RWPE2 (cell line): Measurements from ENCODE around the gene REP15.
A peak's percentile ranks its signal among the peaks of the same experiment; 100 is the strongest.
"Not testable (repeated sequence)": the region's sequence is repeated elsewhere in the genome, so short reads cannot be mapped to it uniquely, and the experiment has no call there.

Source experiments
- ATAC-seq: fragments of 200-7000 bp; cut with Tn5 transposase; 3 replicates; pipeline ENCODE4 v1.9.1; 2021; ENCODE audit warnings: low read depth
- DNase-seq: peaks from one replicate; pipeline ENCODE4 v3.0.0-alpha.2; 2020; ENCODE audit warnings: low spot score
- H3K27ac ChIP-seq: fragments of 450-650 bp; 2 replicates; pipeline ENCODE4 v1.5.1; 2017; ENCODE audit warnings: mild to moderate bottlenecking; ENCODE audit not compliant: poor library complexity, severe bottlenecking
- H3K27me3 ChIP-seq: fragments of 250-450 bp; sonication (Bioruptor Pico); 2 replicates; pipeline ENCODE4 v1.5.1; 2021; ENCODE audit warnings: mild to moderate bottlenecking, moderate library complexity; ENCODE audit not compliant: insufficient read depth, poor library complexity, severe bottlenecking
- H3K36me3 ChIP-seq: fragments of 250-450 bp; sonication (Bioruptor Pico); 2 replicates; pipeline ENCODE4 v1.5.1; 2020; ENCODE audit warnings: low read depth, mild to moderate bottlenecking, moderate library complexity
- H3K4me1 ChIP-seq: fragments of 250-450 bp; sonication (Bioruptor Pico); 2 replicates; pipeline ENCODE4 v1.5.1; 2021; ENCODE audit warnings: mild to moderate bottlenecking, moderate library complexity; ENCODE audit not compliant: insufficient read depth, poor library complexity, severe bottlenecking
- H3K4me3 ChIP-seq: fragments of 250-450 bp; sonication (Bioruptor Pico); 2 replicates; pipeline ENCODE4 v1.5.1; 2021; ENCODE audit warnings: mild to moderate bottlenecking, moderate library complexity; ENCODE audit not compliant: severe bottlenecking
- H3K9me3 ChIP-seq: fragments of 250-450 bp; sonication (Bioruptor Pico); 2 replicates; pipeline ENCODE4 v1.5.1; 2021; ENCODE audit warnings: mild to moderate bottlenecking, moderate library complexity; ENCODE audit not compliant: severe bottlenecking
- CTCF ChIP-seq: fragments of 450-650 bp; IDR thresholded peaks from one replicate; pipeline ENCODE4 v1.5.1; 2017; ENCODE audit warnings: mild to moderate bottlenecking, moderate library complexity; ENCODE audit not compliant: poor library complexity, severe bottlenecking

The REP15 gene

GRCh38 chr12:27696293-27696652, at the start of gene REP15:
Gene REP15, plus strand, starts transcription at chr12:27696447. Its CDS starts 116 bp downstream, at chr12:27696563.
- Histone ChIP-seq H3K4me1 (no peaks in the 10 kb centered on the region), H3K27ac (no peak within 1 kb of the TSS), H3K27me3 (no peaks in the 10 kb centered on the region), H3K36me3 (peaks cover 23% of the 10 kb centered on the region), H3K4me3 (no peak within 1 kb of the TSS), H3K9me3 (no peaks in the 10 kb centered on the region)
- no peak for TF ChIP-seq CTCF
- no peak for ATAC-seq
- DNase-seq: no peak

GRCh38 chr12:27650011-27650410, 46.2 kb upstream of the REP15 start:
- Histone ChIP-seq H3K27me3 (no peaks in the 10 kb centered on the region), H3K27ac (no peak overlapping the region), H3K9me3 (no peaks in the 10 kb centered on the region), H3K4me1 (no peaks in the 10 kb centered on the region), H3K4me3 (no peak overlapping the region), H3K36me3 (peaks cover 4% of the 10 kb centered on the region; the same call in 1 of the 2 replicates)
- DNase-seq (no peak), ATAC-seq (no peak)
- no peak for TF ChIP-seq CTCF

DNA sequence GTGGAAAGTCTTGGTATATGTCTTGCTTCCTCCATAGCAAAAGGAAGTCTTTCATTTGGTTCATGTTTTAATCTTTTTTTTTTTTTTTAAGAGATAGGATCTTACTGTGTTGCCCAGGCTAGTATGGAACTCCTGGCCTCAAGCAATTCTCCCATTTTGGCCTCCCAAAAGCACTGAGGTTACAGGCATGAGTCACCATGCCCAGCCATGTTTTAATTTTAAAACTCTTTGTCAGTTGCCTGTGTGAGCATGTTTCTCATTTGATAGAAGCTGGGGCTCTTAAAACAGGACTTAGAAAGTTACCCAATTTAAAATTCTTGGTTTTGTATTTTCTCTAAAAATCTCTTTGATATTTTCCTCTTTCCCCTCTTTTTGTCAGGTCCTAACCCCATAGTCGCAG, 45.0 kb upstream of the REP15 start:
- no peaks in the 10 kb centered on the region for H3K27me3 ChIP-seq
- no peak overlapping the region for H3K4me3 ChIP-seq
- peaks cover 4% of the 10 kb centered on the region; the same call in 1 of the 2 replicates for H3K36me3 ChIP-seq
- DNase-seq: no peak
- ATAC-seq: no peak
- TF ChIP-seq CTCF: no peak
- no peak overlapping the region for H3K27ac ChIP-seq
- no peaks in the 10 kb centered on the region for H3K4me1 ChIP-seq
- no peaks in the 10 kb centered on the region for H3K9me3 ChIP-seq

DNA sequence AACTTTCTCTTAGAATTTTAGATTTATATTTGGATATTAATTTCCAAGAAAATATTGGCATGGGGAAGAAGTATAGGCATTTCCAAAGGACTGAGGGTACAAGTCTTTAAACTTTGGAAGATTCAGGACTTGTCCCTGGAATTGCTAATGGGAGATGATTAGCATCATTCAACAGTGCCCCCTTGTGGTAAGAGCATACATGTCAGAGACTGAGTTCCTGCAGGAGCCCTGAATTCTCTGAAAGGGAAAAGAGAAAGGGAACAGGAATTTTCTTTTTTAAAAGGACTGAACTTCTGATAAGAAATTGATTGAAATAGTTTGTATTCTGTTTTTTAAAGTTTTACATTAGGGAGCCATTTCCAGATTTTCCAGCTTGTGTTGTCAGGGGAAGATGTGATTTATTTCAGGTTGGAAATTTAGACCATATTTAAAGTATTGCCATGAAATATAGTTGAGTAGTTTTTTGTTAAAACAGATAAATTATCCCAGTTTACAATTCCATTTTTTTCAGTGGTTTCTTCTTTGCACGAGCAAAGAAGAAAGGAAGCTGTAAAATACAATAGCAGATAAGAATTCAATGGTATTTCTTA, 44.0 kb upstream of the REP15 start:
- H3K27ac ChIP-seq: no peak overlapping the region
- H3K4me1 ChIP-seq: no peaks in the 10 kb centered on the region
- peak; percentile 79 for TF ChIP-seq CTCF
- no peaks in the 10 kb centered on the region for H3K9me3 ChIP-seq
- DNase-seq (no peak), ATAC-seq (0 out of 3 replicates have a peak, but pooled peaks have one; percentile 49)
- no peak overlapping the region for H3K4me3 ChIP-seq
- H3K27me3 ChIP-seq: no peaks in the 10 kb centered on the region
- H3K36me3 ChIP-seq: peaks cover 7% of the 10 kb centered on the region; the same call in 1 of the 2 replicates

DNA sequence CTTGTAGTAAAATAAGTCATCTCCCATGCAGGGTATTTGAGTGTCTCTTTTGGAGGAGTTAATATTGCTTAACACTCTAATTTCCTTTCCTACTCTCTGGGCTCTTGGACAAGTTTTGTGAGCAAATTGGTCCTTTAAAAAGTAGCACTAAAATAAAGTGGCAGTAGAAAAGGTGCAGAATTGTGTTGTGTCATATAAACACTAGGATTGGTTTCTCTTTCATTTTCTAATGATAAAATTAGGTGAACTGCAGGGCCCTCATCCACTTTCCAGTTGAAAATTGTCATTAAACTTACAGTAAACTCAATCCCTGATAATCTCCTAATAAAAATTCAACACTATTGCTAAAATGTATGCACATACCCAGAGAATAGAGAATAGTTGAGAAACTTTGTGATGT, 42.6 kb upstream of the REP15 start:
- Histone ChIP-seq H3K27ac (no peak overlapping the region), H3K4me3 (no peak overlapping the region), H3K27me3 (no peaks in the 10 kb centered on the region), H3K36me3 (0 out of 2 replicates have a peak, but pooled peaks cover 7% of the 10 kb centered on the region), H3K4me1 (no peaks in the 10 kb centered on the region), H3K9me3 (no peaks in the 10 kb centered on the region)
- no peak for DNase-seq
- no peak for TF ChIP-seq CTCF
- no peak for ATAC-seq

DNA sequence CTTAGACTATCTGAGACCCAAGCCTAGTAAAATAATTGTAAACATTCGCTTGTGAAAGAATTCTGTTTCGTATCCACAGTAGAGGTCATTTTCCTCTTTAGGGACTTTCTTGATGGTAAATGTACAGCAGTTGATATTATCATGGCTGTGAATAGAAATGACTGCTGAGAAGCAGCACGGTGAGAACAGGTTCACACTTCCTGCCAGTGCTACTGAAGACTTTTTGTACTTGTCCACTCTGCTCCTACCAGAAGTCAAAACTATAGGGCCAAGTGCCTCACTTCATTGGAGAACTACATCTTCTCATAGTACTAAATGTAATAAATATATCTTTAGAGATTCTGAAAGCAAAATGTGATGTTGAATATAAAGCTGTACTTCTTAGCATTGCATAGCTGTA, 40.8 kb upstream of the REP15 start:
- not testable (repeated sequence) for H3K4me1 ChIP-seq, H3K9me3 ChIP-seq, H3K36me3 ChIP-seq, ATAC-seq, H3K27me3 ChIP-seq, DNase-seq, H3K4me3 ChIP-seq, H3K27ac ChIP-seq
